GM10266 (cell line): ENCODE results near the gene HTRA3.

Experiments
- DNase-seq: peaks from one replicate; pipeline ENCODE4 v3.0.0; 2012; ENCODE audit errors: extremely low spot score
- TF ChIP-seq, protein P1 (sequence below): IDR thresholded peaks from 2 replicates; pipeline ENCODE4 v1.5.1; 2012; ENCODE audit warnings: mild to moderate bottlenecking, low read depth; ENCODE audit not compliant: control insufficient read depth, insufficient read depth; ENCODE audit errors: missing control alignments

Gene HTRA3

DNA sequence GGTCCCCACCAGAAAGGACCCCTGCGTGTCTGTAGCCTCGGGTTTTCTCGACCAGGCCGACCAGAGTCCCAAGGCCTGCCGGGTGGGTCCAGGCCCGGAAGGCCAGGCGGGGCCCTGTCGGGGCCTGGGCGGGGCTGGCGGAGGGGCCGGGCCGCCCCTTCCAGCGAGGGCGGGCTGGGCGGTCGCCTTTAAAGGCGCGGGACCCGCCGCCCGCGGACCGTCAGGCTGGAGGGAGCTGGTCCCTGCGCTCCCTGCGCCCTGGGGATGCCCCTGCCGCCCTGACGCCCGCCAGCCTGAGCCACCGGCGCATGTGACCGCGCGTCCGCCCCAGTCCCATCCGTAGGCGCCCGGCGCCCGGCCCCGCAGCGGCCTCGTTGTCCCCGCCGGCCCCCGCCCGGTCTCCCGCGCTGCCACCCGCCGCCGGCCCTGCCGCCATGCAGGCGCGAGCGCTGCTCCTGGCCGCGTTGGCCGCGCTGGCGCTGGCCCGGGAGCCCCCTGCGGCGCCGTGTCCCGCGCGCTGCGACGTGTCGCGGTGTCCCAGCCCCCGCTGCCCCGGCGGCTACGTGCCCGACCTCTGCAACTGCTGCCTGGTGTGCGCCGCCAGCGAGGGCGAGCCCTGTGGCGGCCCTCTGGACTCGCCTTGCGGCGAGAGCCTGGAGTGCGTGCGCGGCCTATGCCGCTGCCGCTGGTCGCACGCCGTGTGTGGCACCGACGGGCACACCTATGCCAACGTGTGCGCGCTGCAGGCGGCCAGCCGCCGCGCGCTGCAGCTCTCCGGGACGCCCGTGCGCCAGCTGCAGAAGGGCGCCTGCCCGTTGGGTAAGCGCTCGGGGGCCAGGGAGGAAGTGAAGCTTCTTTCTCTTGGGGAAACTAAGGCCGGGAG, at the start of gene HTRA3:
Gene HTRA3 (plus strand): TSS at position 220 of the 883 bp plus-strand sequence. CDS start 215 bp downstream, at position 435.
- no peak for DNase-seq
- TF ChIP-seq, protein P1, sequence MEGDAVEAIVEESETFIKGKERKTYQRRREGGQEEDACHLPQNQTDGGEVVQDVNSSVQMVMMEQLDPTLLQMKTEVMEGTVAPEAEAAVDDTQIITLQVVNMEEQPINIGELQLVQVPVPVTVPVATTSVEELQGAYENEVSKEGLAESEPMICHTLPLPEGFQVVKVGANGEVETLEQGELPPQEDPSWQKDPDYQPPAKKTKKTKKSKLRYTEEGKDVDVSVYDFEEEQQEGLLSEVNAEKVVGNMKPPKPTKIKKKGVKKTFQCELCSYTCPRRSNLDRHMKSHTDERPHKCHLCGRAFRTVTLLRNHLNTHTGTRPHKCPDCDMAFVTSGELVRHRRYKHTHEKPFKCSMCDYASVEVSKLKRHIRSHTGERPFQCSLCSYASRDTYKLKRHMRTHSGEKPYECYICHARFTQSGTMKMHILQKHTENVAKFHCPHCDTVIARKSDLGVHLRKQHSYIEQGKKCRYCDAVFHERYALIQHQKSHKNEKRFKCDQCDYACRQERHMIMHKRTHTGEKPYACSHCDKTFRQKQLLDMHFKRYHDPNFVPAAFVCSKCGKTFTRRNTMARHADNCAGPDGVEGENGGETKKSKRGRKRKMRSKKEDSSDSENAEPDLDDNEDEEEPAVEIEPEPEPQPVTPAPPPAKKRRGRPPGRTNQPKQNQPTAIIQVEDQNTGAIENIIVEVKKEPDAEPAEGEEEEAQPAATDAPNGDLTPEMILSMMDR: no peak

DNA sequence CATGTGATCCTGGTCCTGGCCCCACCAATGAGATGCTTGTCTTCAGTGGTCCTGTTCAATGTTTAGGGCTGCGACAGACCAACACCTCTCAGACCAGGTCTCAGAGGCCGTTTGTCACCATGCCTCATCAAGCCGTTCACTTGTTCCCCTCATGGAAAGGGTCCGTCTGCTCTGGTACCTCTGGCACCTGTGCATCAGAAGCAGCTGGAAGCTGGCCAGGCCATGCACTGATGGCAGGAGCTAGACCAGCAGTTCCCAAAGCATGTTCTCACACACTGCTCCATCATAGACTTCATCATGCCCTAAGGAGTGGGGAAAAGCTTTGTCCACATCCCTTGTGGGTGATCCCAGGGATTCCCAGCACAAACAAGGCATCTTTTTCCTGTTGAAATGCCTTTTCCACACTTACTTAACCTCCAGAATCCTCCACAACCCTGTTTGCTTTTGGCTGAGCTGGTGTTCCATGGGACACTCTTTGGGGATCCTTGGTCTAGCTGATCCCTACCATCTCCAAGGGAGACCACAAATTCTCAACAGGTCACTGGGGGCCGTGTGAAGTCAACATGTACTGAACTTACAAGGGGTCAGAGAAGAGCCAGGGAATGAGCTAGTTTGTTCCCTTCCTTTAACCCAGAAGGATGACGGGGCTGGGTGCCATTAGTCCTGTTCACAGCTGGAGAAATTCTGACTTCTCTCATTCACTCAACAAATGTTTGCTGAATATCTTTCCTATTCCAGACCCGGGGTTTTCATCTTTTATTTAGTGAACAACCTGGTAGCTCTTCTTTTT, 48.7 kb upstream of the HTRA3 start:
- DNase-seq: no peak
- TF ChIP-seq, protein P1: no peak

DNA sequence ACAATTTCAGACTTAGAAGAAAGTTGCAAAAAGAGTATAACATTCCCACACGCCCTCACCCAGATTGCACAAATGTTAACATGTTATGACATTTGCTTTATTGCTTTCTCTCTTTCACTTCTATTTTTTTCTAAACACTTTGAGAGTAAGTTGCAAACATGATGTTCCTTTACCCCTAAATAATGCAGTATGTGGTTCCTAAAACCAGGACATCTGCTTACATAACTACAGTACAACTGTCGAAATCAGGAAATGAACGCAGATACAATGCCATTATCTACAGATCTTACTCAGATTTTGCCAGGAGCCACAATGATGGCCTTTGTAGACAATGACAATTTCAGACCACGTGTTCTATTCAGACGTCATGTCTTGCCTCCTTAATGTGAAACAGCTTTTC, 48.1 kb upstream of the HTRA3 start:
- TF ChIP-seq, protein P1: no peak
- peak; percentile 58 for DNase-seq

DNA sequence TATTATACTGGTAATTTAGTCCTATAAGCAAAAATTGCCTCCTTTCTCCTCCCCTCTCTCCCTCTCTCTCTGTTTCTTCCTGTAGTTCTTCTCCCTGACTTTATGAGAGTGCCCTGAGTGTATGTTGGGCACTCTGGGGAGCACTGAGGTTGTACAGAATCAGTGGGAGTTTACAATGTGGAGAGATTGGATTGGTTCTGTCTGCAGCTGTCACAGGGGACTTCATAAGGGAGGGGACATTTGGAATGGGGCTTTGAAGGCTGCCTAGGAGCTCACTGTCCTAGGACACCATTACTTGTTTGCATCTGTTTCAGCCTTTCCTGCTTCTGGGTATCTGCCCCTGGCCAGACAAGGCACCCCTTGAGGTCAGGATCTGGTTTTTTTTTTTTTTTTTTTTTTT, 47.6 kb upstream of the HTRA3 start:
- TF ChIP-seq, protein P1: no peak
- DNase-seq: no peak

DNA sequence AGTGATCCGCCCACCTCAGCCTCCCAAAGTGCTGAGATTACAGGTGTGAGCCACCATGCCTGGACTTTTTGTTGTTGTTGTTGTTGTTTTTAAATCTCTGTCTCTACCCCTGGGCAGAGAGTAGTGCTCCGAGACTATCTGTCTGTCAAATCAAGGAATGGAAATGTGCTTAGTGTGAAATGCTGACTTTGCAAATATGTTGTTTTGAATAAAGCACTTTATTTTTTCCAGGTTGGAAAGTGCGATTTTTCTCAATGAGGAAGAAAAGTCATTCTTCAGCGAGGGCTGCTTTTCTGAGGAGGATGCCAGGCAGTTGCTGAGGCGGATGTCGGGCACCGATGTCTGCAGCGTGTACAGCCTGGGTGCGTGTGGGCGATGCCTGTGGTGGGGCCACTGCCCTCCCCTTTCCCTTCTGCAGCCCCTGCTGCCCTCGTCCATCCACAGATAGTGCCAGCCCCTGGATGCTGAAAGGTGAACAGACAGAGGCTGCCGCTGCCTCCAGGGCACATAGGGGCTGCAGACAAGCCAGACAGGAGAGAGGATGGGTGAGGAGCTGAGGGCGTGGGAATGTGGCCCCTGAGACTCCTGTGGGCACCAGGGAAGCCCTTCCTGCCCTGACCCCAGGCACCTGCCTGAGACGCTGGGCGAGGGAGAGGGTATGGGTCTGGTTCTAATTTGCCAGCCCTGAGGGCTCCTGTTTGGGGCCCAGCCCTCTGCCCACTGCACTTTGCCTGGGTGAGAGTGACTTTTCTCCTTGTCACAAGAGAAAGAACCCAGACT, 46.8 kb upstream of the HTRA3 start:
- DNase-seq: no peak
- TF ChIP-seq, protein P1: no peak

DNA sequence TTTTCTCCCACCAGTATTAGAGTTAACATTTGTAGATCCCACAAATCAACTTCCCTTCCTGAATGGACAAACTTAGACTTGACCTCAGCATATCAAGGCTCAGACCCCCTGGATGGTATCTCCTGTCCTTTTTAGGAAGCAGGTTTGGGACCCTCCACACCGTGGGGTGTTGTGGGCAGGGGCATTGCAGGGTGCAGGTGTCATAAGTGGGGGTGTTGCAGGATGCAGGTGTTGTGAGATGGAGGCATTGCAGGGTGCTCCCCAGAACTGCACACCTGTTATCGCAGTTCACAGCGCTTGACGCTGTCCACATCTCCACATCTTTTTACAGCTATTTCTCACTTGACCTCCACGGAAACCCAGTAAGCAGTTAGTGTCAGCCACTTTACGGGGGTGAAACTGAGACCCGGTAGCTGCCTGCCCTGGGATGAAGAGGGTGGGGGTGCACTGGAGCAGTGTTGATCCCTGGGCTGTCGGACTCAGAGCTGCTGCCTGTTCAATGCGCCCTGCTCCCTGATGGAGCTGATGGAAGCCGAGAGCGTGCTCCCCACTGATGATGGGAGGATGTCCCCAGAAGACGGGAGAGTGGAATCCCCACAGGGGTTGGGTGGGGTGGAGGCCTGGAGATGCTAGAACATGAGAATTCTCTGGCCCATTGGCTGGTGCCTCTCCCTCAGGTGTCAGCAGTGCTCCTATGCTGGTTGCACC, 45.1 kb upstream of the HTRA3 start:
- TF ChIP-seq, protein P1: no peak
- no peak for DNase-seq
